Right lobe of liver (tissue), 6 donors: ENCODE results near the gene ADAMTSL2. TPM values are rescaled to one million over a fixed set of nuclear protein-coding genes. Genes with fewer than 3 reads are reported as not detected.

Experiments
- ATAC-seq, 4 donors: fragments of 200-7000 bp; cut with Tn5 transposase; one replicate each; pipeline ENCODE4 v1.9.1; 2020; ENCODE audit warnings: mild to moderate bottlenecking in 4 of 4, moderate library complexity in 4 of 4
- DNase-seq, 3 donors: peaks; one replicate each; pipeline ENCODE4 v3.0.0-alpha.2; 2020
- H3K27ac ChIP-seq, 3 donors: fragments of 200-600 bp; one replicate each; pipeline ENCODE4 v1.8.0; 2022
- H3K27me3 ChIP-seq, 2 donors: fragments of 200-600 bp; one replicate each; pipeline ENCODE4 v1.8.0; 2022
- H3K36me3 ChIP-seq, 4 donors: fragments of 200-600 bp; sonication (generic) in 1 of 4; one replicate each; pipeline versions ENCODE4 v1.5.1 to v1.8.0; 2017 to 2022; ENCODE audit warnings: control low read depth in 1 of 4
- H3K4me1 ChIP-seq, 4 donors: fragments of 200-600 bp; sonication (generic) in 1 of 4; one replicate each; pipeline versions ENCODE4 v1.5.1 to v1.8.0; 2017 to 2022; ENCODE audit warnings: control low read depth in 1 of 4
- H3K4me3 ChIP-seq, 3 donors: fragments of 200-600 bp; one replicate each; pipeline ENCODE4 v1.8.0; 2022
- H3K9me3 ChIP-seq, 4 donors: fragments of 200-600 bp; sonication (generic) in 1 of 4; one replicate each; pipeline versions ENCODE4 v1.5.1 to v1.8.0; 2017 to 2022; ENCODE audit warnings: control low read depth in 1 of 4
- POLR2A ChIP-seq: fragments of 450-650 bp; IDR thresholded peaks from one replicate; pipeline ENCODE4 v1.6.1; 2017; ENCODE audit warnings: antibody characterized with exemption, mild to moderate bottlenecking
- WGBS: methylation state at CpG from one replicate; pipeline ENCODE4 v1.1.6; 2018; ENCODE audit warnings: low coverage, low lambda C conversion rate; ENCODE audit not compliant: insufficient coverage; ENCODE audit errors: missing lambda C conversion rate; 5-methylcytosine and 5-hydroxymethylcytosine counted together
- intact Hi-C, 2 donors: fragments of 100-400 bp; cut with DNase I; formaldehyde crosslinking; loops; one replicate each; pipeline versions ENCODE4 v1.11.2 to v1.14.1; 2022
- total RNA-seq, 6 experiments: library from RNA; depleted of rRNA in 2 of 6; stranded (reverse); fragments of >200 nt in 2 of 6; fragmentation: NEBNext Ultra II Directional in 3 of 6; extraction: Animal tissue kit (Norgen Biotek cat#: 25700) in 3 of 6; gene quantifications; one replicate each; pipeline versions ENCODE4 v1.1.0 to v1.2.4, GENCODE V29; 2016 to 2023
- TF ChIP-seq, protein P1 (sequence below), 4 donors: fragments of 200-600 bp in 3 of 4; fragments of 450-650 bp in 1 of 4; IDR thresholded peaks; one replicate each; pipeline versions ENCODE4 v1.5.1 to v1.8.0; 2016 to 2022; ENCODE audit warnings: antibody characterized with exemption in 4 of 4, mild to moderate bottlenecking in 2 of 4
- donor health status: DM: no; HTN: yes; CAD: no.
- donor health status: DM: no; HTN: no; CAD: no.
- donor health status: DM: no; HTN: no; CAD: no.
- donor health status: DM: no; HTN: yes; CAD: no.
- donor health status: DM: no; HTN: yes; CAD: no.

Gene ADAMTSL2
- total RNA-seq, 6 experiments from 2014 or later: 9.2 to 24.8 (median 12.7) TPM

DNA sequence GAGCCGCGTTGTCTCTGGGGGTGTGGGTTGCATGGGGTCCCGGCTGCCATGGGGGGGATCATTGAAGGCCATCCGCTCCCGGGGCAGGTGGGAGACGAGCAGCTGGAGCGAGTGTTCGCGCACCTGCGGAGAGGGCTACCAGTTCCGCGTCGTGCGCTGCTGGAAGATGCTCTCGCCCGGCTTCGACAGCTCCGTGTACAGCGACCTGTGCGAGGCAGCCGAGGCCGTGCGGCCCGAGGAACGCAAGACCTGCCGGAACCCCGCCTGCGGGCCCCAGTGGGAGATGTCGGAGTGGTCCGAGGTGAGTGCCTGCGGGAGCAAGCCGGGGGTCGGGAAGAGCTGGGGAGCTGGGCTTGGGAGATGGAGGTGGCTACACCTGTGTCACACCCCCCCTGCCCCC lies 33.7 kb downstream of the ADAMTSL2 start:
- no CpG with 5 or more reads among the region's 33 CpGs for WGBS
- no peak for ATAC-seq
- intact Hi-C loops: no loop called here
- H3K27me3 ChIP-seq: no peaks in the 10 kb centered on the region
- H3K4me3 ChIP-seq: no peak overlapping the region
- TF ChIP-seq POLR2A: no peak
- TF ChIP-seq, protein P1, sequence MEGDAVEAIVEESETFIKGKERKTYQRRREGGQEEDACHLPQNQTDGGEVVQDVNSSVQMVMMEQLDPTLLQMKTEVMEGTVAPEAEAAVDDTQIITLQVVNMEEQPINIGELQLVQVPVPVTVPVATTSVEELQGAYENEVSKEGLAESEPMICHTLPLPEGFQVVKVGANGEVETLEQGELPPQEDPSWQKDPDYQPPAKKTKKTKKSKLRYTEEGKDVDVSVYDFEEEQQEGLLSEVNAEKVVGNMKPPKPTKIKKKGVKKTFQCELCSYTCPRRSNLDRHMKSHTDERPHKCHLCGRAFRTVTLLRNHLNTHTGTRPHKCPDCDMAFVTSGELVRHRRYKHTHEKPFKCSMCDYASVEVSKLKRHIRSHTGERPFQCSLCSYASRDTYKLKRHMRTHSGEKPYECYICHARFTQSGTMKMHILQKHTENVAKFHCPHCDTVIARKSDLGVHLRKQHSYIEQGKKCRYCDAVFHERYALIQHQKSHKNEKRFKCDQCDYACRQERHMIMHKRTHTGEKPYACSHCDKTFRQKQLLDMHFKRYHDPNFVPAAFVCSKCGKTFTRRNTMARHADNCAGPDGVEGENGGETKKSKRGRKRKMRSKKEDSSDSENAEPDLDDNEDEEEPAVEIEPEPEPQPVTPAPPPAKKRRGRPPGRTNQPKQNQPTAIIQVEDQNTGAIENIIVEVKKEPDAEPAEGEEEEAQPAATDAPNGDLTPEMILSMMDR (IDR thresholded peaks at IDR 0.05): no peak
- no peaks in the 10 kb centered on the region for H3K9me3 ChIP-seq
- H3K27ac ChIP-seq: no peak overlapping the region
- H3K4me1 ChIP-seq: peaks cover 0 to 3% (median 0%) of the 10 kb centered on the region in 4 donors
- DNase-seq: no peak
- H3K36me3 ChIP-seq: no peaks in the 10 kb centered on the region

DNA sequence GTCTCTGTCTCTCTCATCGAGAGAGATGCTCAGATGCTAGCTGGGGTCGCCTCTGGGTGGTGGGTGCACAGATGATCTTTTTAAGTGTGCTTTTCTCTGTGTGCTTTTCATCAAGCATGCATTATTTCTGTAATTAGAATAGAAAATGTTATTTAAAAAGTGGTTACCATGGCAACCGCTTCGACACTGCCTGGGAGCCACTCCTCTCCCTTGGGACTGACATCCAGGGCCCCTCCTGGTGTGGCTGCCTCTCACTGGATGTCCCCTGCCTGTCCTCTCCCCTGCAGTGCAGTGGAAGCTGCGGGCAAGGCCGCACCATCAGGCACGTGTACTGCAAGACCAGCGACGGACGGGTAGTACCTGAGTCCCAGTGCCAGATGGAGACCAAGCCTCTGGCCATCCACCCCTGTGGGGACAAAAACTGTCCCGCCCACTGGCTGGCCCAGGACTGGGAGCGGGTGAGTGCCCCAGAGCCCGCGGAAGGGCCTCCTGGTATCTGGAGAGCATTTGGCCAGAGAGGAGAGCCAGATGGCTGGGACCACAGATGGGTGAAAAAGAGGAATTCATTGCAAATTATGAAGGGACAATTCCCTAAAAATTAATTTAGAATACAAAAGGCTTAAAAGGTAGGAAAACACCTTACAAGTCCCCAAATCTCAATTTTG lies 34.7 kb downstream of the ADAMTSL2 start:
- no peaks in the 10 kb centered on the region for H3K36me3 ChIP-seq
- 70% methylated on average over 5 of the region's 14 CpGs for WGBS
- DNase-seq (no peak), ATAC-seq (no peak)
- H3K4me3 ChIP-seq: no peak overlapping the region
- no peaks in the 10 kb centered on the region for H3K27me3 ChIP-seq
- no peak for TF ChIP-seq POLR2A
- TF ChIP-seq, protein P1 (IDR thresholded peaks at IDR 0.05): no peak
- no peaks in the 10 kb centered on the region for H3K9me3 ChIP-seq
- intact Hi-C loops: no loop called here
- no peak overlapping the region for H3K27ac ChIP-seq
- H3K4me1 ChIP-seq: no peaks in the 10 kb centered on the region

DNA sequence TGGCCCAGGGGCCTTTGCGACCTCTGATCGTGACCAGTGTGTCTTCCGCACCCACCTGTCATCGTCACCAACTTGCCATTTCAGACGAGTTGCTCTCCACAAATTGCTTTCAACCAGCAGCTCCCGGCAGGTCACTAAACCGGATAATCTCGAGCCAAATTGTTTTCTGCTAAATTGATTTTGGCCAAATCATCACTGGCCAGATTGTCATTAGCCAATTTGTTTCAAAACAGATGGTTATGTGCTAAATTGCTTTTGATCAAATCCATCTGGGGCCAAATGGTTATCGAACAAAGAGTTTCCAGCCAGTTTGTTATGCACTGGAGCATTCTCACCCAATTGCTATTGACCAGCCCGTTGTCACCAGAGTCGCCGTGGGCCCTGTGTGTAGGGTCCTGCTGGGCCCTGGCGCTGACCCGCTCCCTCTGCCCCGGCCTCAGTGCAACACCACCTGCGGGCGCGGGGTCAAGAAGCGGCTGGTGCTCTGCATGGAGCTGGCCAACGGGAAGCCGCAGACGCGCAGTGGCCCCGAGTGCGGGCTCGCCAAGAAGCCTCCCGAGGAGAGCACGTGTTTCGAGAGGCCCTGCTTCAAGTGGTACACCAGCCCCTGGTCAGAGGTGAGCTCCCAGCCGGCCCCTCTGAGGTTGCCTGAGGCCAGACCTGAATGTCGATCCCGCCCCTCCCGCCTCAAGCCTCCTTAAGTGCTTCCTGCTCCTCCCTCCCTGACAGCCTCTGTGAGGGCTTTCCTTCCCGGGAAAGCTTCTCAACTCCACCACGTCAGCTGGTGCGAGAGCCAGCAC lies 35.6 kb downstream of the ADAMTSL2 start:
- H3K4me1 ChIP-seq: no peaks in the 10 kb centered on the region
- ATAC-seq (no peak), DNase-seq (no peak)
- no peak overlapping the region for H3K4me3 ChIP-seq
- TF ChIP-seq, protein P1 (IDR thresholded peaks at IDR 0.05): no peak
- TF ChIP-seq POLR2A: no peak
- no peaks in the 10 kb centered on the region for H3K36me3 ChIP-seq
- intact Hi-C loops: no loop called here
- WGBS: 73% methylated on average over 11 of the region's 36 CpGs
- no peaks in the 10 kb centered on the region for H3K27me3 ChIP-seq
- no peaks in the 10 kb centered on the region for H3K9me3 ChIP-seq
- no peak overlapping the region for H3K27ac ChIP-seq

DNA sequence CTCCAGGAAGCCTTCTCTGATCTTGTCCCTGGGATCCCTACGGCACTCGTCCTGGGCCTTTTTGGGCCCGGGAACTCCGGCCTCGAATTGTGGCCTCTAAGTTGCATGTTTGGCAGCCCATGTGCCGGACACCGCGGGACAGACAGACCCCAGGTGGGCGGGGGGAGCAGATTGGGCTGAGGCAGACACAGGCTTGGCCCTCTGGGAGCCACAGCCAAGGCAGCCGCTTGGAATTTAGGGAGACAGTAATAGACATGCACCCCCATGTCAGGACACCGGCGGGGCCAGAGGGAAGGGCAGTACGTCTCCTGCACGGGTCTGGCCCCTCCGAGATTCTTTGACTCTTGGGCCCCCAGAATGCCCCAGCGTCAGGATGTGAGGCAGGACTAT lies 36.2 kb downstream of the ADAMTSL2 start:
- no peak for ATAC-seq
- intact Hi-C loops: no loop called here

More for the DNA sequence above, 36.2 kb downstream of the ADAMTSL2 start:
- no peak for TF ChIP-seq POLR2A
- TF ChIP-seq, protein P1 (IDR thresholded peaks at IDR 0.05): no peak
- Histone ChIP-seq H3K4me3 (no peak overlapping the region), H3K27ac (no peak overlapping the region), H3K4me1 (no peaks in the 10 kb centered on the region), H3K27me3 (no peaks in the 10 kb centered on the region), H3K9me3 (no peaks in the 10 kb centered on the region), H3K36me3 (no peaks in the 10 kb centered on the region)
- 91% methylated on average over 4 of the region's 16 CpGs for WGBS
- no peak for DNase-seq
